ENCODE measurements around the gene SERPINA4.

The SERPINA4 gene

GRCh38 chr14:94517641-94518257 lies 43.5 kb upstream of the SERPINA4 start:
- Histone ChIP-seq H3K4me3 (replicated peaks; ENCODE audit: low read depth, low read length) (no peak overlapping the region), H3K27me3 (replicated peaks; ENCODE audit: control insufficient read depth, insufficient read depth, low read length) (no peaks in the 10 kb centered on the region), H3K36me3 (ENCODE audit: control insufficient read depth, insufficient read depth, low read length) (no peaks in the 10 kb centered on the region)
- DNase-seq (ENCODE audit: extremely low read depth, insufficient read length): no peak
- no peak for TF ChIP-seq CTCF (IDR thresholded peaks at IDR 0.05; ENCODE audit: insufficient read depth, low read length, poor library complexity, severe bottlenecking)

GRCh38 chr14:94521375-94522114 lies 39.7 kb upstream of the SERPINA4 start:
- no peaks in the 10 kb centered on the region for H3K27me3 ChIP-seq (replicated peaks; ENCODE audit: control insufficient read depth, insufficient read depth, low read length)
- no peak overlapping the region for H3K4me3 ChIP-seq (replicated peaks; ENCODE audit: low read depth, low read length)
- DNase-seq (ENCODE audit: extremely low read depth, insufficient read length): no peak
- peak; percentile 22 for TF ChIP-seq CTCF (IDR thresholded peaks at IDR 0.05; ENCODE audit: insufficient read depth, low read length, poor library complexity, severe bottlenecking)
- no peaks in the 10 kb centered on the region for H3K36me3 ChIP-seq (ENCODE audit: control insufficient read depth, insufficient read depth, low read length)

- no peaks in the 10 kb centered on the region for H3K36me3 ChIP-seq (ENCODE audit: control insufficient read depth, insufficient read depth, low read length)
- TF ChIP-seq CTCF (IDR thresholded peaks at IDR 0.05; ENCODE audit: insufficient read depth, low read length, poor library complexity, severe bottlenecking): no peak
- DNase-seq (ENCODE audit: extremely low read depth, insufficient read length): no peak
- H3K4me3 ChIP-seq (replicated peaks; ENCODE audit: low read depth, low read length): no peak overlapping the region
- no peaks in the 10 kb centered on the region for H3K27me3 ChIP-seq (replicated peaks; ENCODE audit: control insufficient read depth, insufficient read depth, low read length)
Measured at GRCh38 chr14:94522115-94522724, 39.0 kb upstream of the SERPINA4 start.

GRCh38 chr14:94523265-94523664 lies 38.0 kb upstream of the SERPINA4 start:
- TF ChIP-seq CTCF (IDR thresholded peaks at IDR 0.05; ENCODE audit: insufficient read depth, low read length, poor library complexity, severe bottlenecking): no peak
- Histone ChIP-seq H3K4me3 (replicated peaks; ENCODE audit: low read depth, low read length) (no peak overlapping the region), H3K36me3 (ENCODE audit: control insufficient read depth, insufficient read depth, low read length) (no peaks in the 10 kb centered on the region), H3K27me3 (replicated peaks; ENCODE audit: control insufficient read depth, insufficient read depth, low read length) (no peaks in the 10 kb centered on the region)
- no peak for DNase-seq (ENCODE audit: extremely low read depth, insufficient read length)

- no peak for DNase-seq (ENCODE audit: extremely low read depth, insufficient read length)
- Histone ChIP-seq H3K36me3 (ENCODE audit: control insufficient read depth, insufficient read depth, low read length) (no peaks in the 10 kb centered on the region), H3K4me3 (replicated peaks; ENCODE audit: low read depth, low read length) (no peak overlapping the region), H3K27me3 (replicated peaks; ENCODE audit: control insufficient read depth, insufficient read depth, low read length) (no peaks in the 10 kb centered on the region)
- no peak for TF ChIP-seq CTCF (IDR thresholded peaks at IDR 0.05; ENCODE audit: insufficient read depth, low read length, poor library complexity, severe bottlenecking)
Measured at GRCh38 chr14:94524093-94524492, 37.1 kb upstream of the SERPINA4 start.

Measured in GM06990 (cell line).